HCT116 (cell line): Measurements from ENCODE around the gene EHMT1. TPM values are rescaled to one million over a fixed set of nuclear protein-coding genes. Genes with fewer than 3 reads are reported as not detected.

Source experiments
- ATAC-seq: fragments of 200-7000 bp; cut with Tn5 transposase; 2 replicates; pipeline ENCODE4 v1.9.1; 2020; ENCODE audit warnings: mild to moderate bottlenecking, moderate library complexity
- BruUV-seq: library from RNA; stranded (reverse); fragments of 400-500 nt; replicated peaks from 2 replicates; lab custom pipeline; 2021; lab: Mats Ljungman, UMichigan
- CTCF ChIA-PET: fragments of 300-600 bp; sonication (Branson Sonifier 250); formaldehyde crosslinking; loops from one replicate; lab custom pipeline; 2021; ENCODE audit warnings: antibody characterized with exemption; lab: Charles Lee
- POLR2A ChIA-PET: fragments of 300-600, 350-600 bp; sonication (Branson Sonifier 250); formaldehyde crosslinking; loops from one replicate; lab custom pipeline; 2021; ENCODE audit warnings: antibody characterized with exemption; lab: Charles Lee
- RAD21 ChIA-PET, 2 experiments: fragments of 300-600 bp; sonication (Branson Sonifier 250); formaldehyde crosslinking; loops; one replicate each; lab custom pipeline; 2023; ENCODE audit warnings: low total read pairs in 2 of 2; ENCODE audit not compliant: uncharacterized antibody in 2 of 2, unreplicated experiment in 2 of 2, low non-redundant PET in 1 of 2; lab: Charles Lee
- DNase-seq: peaks from one replicate; pipeline ENCODE4 v3.0.0-alpha.2; 2010; ENCODE audit warnings: low read depth, low spot score
- H2AFZ ChIP-seq: fragments of 200-600 bp; shearing (Covaris generic), sonication (generic); 2 replicates; pipeline ENCODE4 v1.6.1; 2017; ENCODE audit warnings: low read depth, mixed run types, mixed read lengths, antibody characterized with exemption, low read length; ENCODE audit not compliant: poor library complexity, severe bottlenecking
- H3K27ac ChIP-seq: 2 replicates; pipeline ENCODE4 v1.5.1; 2012; ENCODE audit warnings: low read depth, low read length
- H3K27me3 ChIP-seq: fragments of 200-600 bp; sonication (generic); 2 replicates; pipeline ENCODE4 v1.6.1; 2016; ENCODE audit warnings: mixed run types, low read length, mixed read lengths; ENCODE audit not compliant: insufficient read depth
- H3K36me3 ChIP-seq, 2 experiments: fragments of 200-500 bp in 1 of 2; fragments of 200-600 bp in 1 of 2; sonication (Bioruptor generic) in 1 of 2; sonication (generic) in 1 of 2; 2 replicates each; pipeline versions ENCODE4 v1.5.1 to v1.6.1; 2014 to 2016; ENCODE audit warnings: low read length in 2 of 2, inconsistent platforms in 1 of 2, mixed read lengths in 1 of 2, mixed run types in 1 of 2; ENCODE audit not compliant: insufficient read depth in 2 of 2, control insufficient read depth in 1 of 2
- H3K4me1 ChIP-seq, 2 experiments: fragments of 200-600 bp in 1 of 2; sonication (generic) in 1 of 2; 2 replicates each; pipeline versions ENCODE4 v1.5.1 to v1.6.1; 2012 to 2017; ENCODE audit warnings: low read length in 2 of 2, inconsistent platforms in 1 of 2, mild to moderate bottlenecking in 1 of 2, mixed read lengths in 1 of 2, mixed run types in 1 of 2, moderate library complexity in 1 of 2; ENCODE audit not compliant: insufficient read depth in 2 of 2, control insufficient read depth in 1 of 2
- H3K4me2 ChIP-seq: fragments of 200-600 bp; sonication (generic); 2 replicates; pipeline ENCODE4 v1.6.1; 2017; ENCODE audit warnings: mixed run types, low read length, mixed read lengths
- H3K4me3 ChIP-seq, 2 experiments: fragments of 200-600 bp in 1 of 2; sonication (generic) in 1 of 2; replicated peaks in 1 of 2; 2 replicates each; pipeline ENCODE4 v1.5.1; 2011 to 2016; ENCODE audit warnings: low read length in 2 of 2, control low read depth in 1 of 2, low read depth in 1 of 2, mild to moderate bottlenecking in 1 of 2, mixed read lengths in 1 of 2, mixed run types in 1 of 2
- H3K79me2 ChIP-seq: fragments of 200-600 bp; sonication (generic); 2 replicates; pipeline ENCODE4 v1.6.1; 2017; ENCODE audit warnings: mild to moderate bottlenecking, mixed run types, low read length, moderate library complexity, mixed read lengths; ENCODE audit not compliant: insufficient read depth
- H3K9ac ChIP-seq: fragments of 200-600 bp; sonication (generic); 2 replicates; pipeline ENCODE4 v1.6.1; 2016; ENCODE audit warnings: low read length, mixed read lengths
- H3K9me2 ChIP-seq: fragments of 200-600 bp; sonication (generic), shearing (Covaris generic); 2 replicates; pipeline ENCODE4 v1.6.1; 2017; ENCODE audit warnings: mixed run types, mild to moderate bottlenecking, moderate library complexity; ENCODE audit not compliant: insufficient read depth
- H3K9me3 ChIP-seq, 2 experiments: fragments of 200-500 bp in 1 of 2; fragments of 200-600 bp in 1 of 2; sonication (Bioruptor generic) in 1 of 2; sonication (generic) in 1 of 2; 2 replicates each; pipeline ENCODE4 v1.6.1; 2014 to 2017; ENCODE audit warnings: low read length in 2 of 2, mixed read lengths in 2 of 2, inconsistent platforms in 1 of 2, low read depth in 1 of 2, mild to moderate bottlenecking in 1 of 2, mixed run types in 1 of 2, moderate library complexity in 1 of 2; ENCODE audit not compliant: control insufficient read depth in 1 of 2, insufficient read depth in 1 of 2
- H4K20me1 ChIP-seq: fragments of 200-600 bp; sonication (generic), shearing (Covaris generic); 2 replicates; pipeline ENCODE4 v1.6.1; 2017; ENCODE audit warnings: mixed run types, mild to moderate bottlenecking, moderate library complexity; ENCODE audit not compliant: insufficient read depth
- ATF3 ChIP-seq: IDR thresholded peaks from 2 replicates; pipeline ENCODE4 v1.6.1; 2012
- CEBPB ChIP-seq: IDR thresholded peaks from 2 replicates; pipeline ENCODE4 v1.6.1; 2012; ENCODE audit warnings: low read depth
- CTCF ChIP-seq, 3 experiments: fragments of 200-600 bp in 1 of 3; sonication (generic) in 1 of 3; IDR thresholded peaks in 2 of 3; conservative IDR thresholded peaks in 1 of 3; 2 replicates each; pipeline ENCODE4 v1.5.1; 2012 to 2017; ENCODE audit warnings: low read depth in 2 of 3, low read length in 2 of 3, antibody characterized with exemption in 1 of 3, borderline replicate concordance in 1 of 3, control low read depth in 1 of 3, mild to moderate bottlenecking in 1 of 3, mixed read lengths in 1 of 3, mixed run types in 1 of 3, moderate library complexity in 1 of 3; ENCODE audit not compliant: insufficient read depth in 1 of 3
- EGR1 ChIP-seq: IDR thresholded peaks from 2 replicates; pipeline ENCODE4 v1.6.1; 2012; ENCODE audit warnings: low read depth
- EZH2phosphoT487 ChIP-seq: fragments of 200-600 bp; IDR thresholded peaks from 2 replicates; pipeline ENCODE4 v1.6.1; 2018; ENCODE audit warnings: antibody characterized with exemption, borderline replicate concordance
- MAX ChIP-seq: IDR thresholded peaks from 2 replicates; pipeline ENCODE4 v1.6.1; 2012
- POLR2A ChIP-seq: IDR thresholded peaks from 2 replicates; pipeline ENCODE4 v1.7.0; 2011; ENCODE audit warnings: borderline replicate concordance; ENCODE audit not compliant: insufficient read depth, insufficient read length; ENCODE audit errors: extremely low read depth
- RAD21 ChIP-seq: IDR thresholded peaks from 2 replicates; pipeline ENCODE4 v1.6.1; 2012; ENCODE audit warnings: low read depth, mild to moderate bottlenecking
- REST ChIP-seq: IDR thresholded peaks from 2 replicates; pipeline ENCODE4 v1.6.1; 2012; ENCODE audit warnings: low read depth
- SIN3A ChIP-seq: IDR thresholded peaks from 2 replicates; pipeline ENCODE4 v1.6.1; 2012; ENCODE audit warnings: low read depth
- SP1 ChIP-seq: IDR thresholded peaks from 2 replicates; pipeline ENCODE4 v1.6.1; 2012; ENCODE audit warnings: low read depth
- TCF7L2 ChIP-seq: IDR thresholded peaks from 2 replicates; pipeline ENCODE4 v1.7.0; 2011; ENCODE audit warnings: borderline replicate concordance, inconsistent platforms; ENCODE audit not compliant: insufficient read depth, insufficient read length; ENCODE audit errors: extremely low read depth
- ZFX ChIP-seq: fragments of 450-650 bp; IDR thresholded peaks from 2 replicates; pipeline ENCODE4 v1.6.1; 2017
- ZNF274 ChIP-seq: fragments of 200-500 bp; sonication (Bioruptor generic); IDR thresholded peaks from 2 replicates; pipeline ENCODE4 v1.6.1; 2014; ENCODE audit warnings: mild to moderate bottlenecking, low read depth, low read length, inconsistent platforms
- intact Hi-C: fragments of 100-400 bp; cut with micrococcal nuclease; formaldehyde crosslinking; loops from 2 replicates; pipeline ENCODE4 v1.10.0; 2022
- total RNA-seq: library from RNA; stranded (reverse); gene quantifications from one replicate; pipeline ENCODE4 v1.2.1, GENCODE V29; 2021; ENCODE audit not compliant: unreplicated experiment

The EHMT1 gene
- total RNA-seq, 1 experiment from 2014 or later, result 86.1 TPM

GRCh38 chr9:137674976-137675320, 56.1 kb downstream of the EHMT1 start:
- H3K4me3 ChIP-seq, result no peak overlapping the region
- peaks cover 0 to 3% of the 10 kb centered on the region in 2 experiments; a peak in 1 of 4 replicates for H3K4me1 ChIP-seq
- H3K36me3 ChIP-seq, result peaks cover 0 to 4% of the 10 kb centered on the region in 2 experiments; a peak in 1 of 4 replicates
- peaks cover 86% of the 10 kb centered on the region for H3K79me2 ChIP-seq
- TF ChIP-seq ATF3, result no peak
- TF ChIP-seq ZNF274, result no peak
- TF ChIP-seq EGR1, result no peak
- ATAC-seq (no peak), DNase-seq (no peak)
- H3K9me3 ChIP-seq, result no peaks in the 10 kb centered on the region
- no peak overlapping the region for H2AFZ ChIP-seq
- BruUV-seq, result no TSS peak
- H3K27me3 ChIP-seq, result no peaks in the 10 kb centered on the region
- H3K9me2 ChIP-seq, result no peaks in the 10 kb centered on the region
- intact Hi-C loops, result loop anchor here (5.0 kb wide), 1 partner anchor 347 kb away; no protein-coding TSS in a partner anchor
- no peak overlapping the region for H3K27ac ChIP-seq
- H4K20me1 ChIP-seq, result peaks cover 12% of the 10 kb centered on the region; the same call in 1 of the 2 replicates
- no peak overlapping the region for H3K4me2 ChIP-seq
- CTCF ChIA-PET, result no interaction called here
- POLR2A ChIA-PET, result no interaction called here
- RAD21 ChIA-PET, result no interaction called here
- H3K9ac ChIP-seq, result no peak overlapping the region

GRCh38 chr9:137676998-137677397, 58.2 kb downstream of the EHMT1 start:
- H4K20me1 ChIP-seq, result peaks cover 10% of the 10 kb centered on the region; the same call in 1 of the 2 replicates
- CTCF ChIA-PET, result no interaction called here
- no peak overlapping the region for H3K27ac ChIP-seq
- H3K36me3 ChIP-seq, result peaks cover 0 to 4% of the 10 kb centered on the region in 2 experiments; a peak in 1 of 4 replicates
- ATAC-seq (no peak), DNase-seq (no peak)
- POLR2A ChIA-PET, result no interaction called here
- BruUV-seq, result no TSS peak
- RAD21 ChIA-PET, result no interaction called here
- peaks cover 0 to 3% of the 10 kb centered on the region in 2 experiments; a peak in 1 of 4 replicates for H3K4me1 ChIP-seq
- H3K9ac ChIP-seq, result no peak overlapping the region
- H3K9me2 ChIP-seq, result no peaks in the 10 kb centered on the region
- no peak overlapping the region for H3K4me2 ChIP-seq
- intact Hi-C loops, result no loop called here
- no peak overlapping the region for H2AFZ ChIP-seq
- no peaks in the 10 kb centered on the region for H3K27me3 ChIP-seq
- H3K79me2 ChIP-seq, result peaks cover 87% of the 10 kb centered on the region
- H3K9me3 ChIP-seq, result no peaks in the 10 kb centered on the region
- no peak overlapping the region for H3K4me3 ChIP-seq
- TF ChIP-seq SIN3A (no peak), SP1 (no peak), TCF7L2 (no peak), REST (no peak), CTCF (IDR thresholded peaks at IDR 0.05 in 2 of 3, conservative IDR thresholded peaks at IDR 0.05 in 1 of 3; ENCODE audit: borderline replicate concordance in 1 of 3, insufficient read depth in 1 of 3, low read depth in 2 of 3, low read length in 2 of 3) (no peak), MAX (no peak), ZNF274 (no peak), CEBPB (no peak), POLR2A (no peak), EGR1 (no peak), ZFX (no peak), RAD21 (no peak), EZH2phosphoT487 (no peak)
